Lower leg skin (tissue), 4 donors: ENCODE results near the gene THSD4. TPM values are rescaled to one million over a fixed set of nuclear protein-coding genes. Genes with fewer than 3 reads are reported as not detected.

ENCODE experiments used
- DNase-seq, 2 donors: peaks; one replicate each; pipeline ENCODE4 v3.0.0-alpha.2; 2019; ENCODE audit warnings: low spot score in 2 of 2
- H3K4me3 ChIP-seq: fragments of 200-600 bp; sonication (generic); 2 replicates; pipeline ENCODE4 v1.5.1; 2017; ENCODE audit warnings: mild to moderate bottlenecking, low read depth; ENCODE audit not compliant: poor library complexity, severe bottlenecking
- CTCF ChIP-seq, 3 donors: fragments of 450-650 bp; IDR thresholded peaks; one replicate each; pipeline ENCODE4 v1.5.1; 2016; ENCODE audit warnings: antibody characterized with exemption in 3 of 3, mild to moderate bottlenecking in 3 of 3, moderate library complexity in 2 of 3
- POLR2A ChIP-seq, 2 donors: fragments of 450-650 bp; IDR thresholded peaks; one replicate each; pipeline ENCODE4 v1.6.1; 2016 to 2017; ENCODE audit warnings: antibody characterized with exemption in 2 of 2, mild to moderate bottlenecking in 1 of 2, moderate library complexity in 1 of 2
- WGBS, 2 donors: methylation state at CpG; one replicate each; pipeline ENCODE4 v1.1.5; 2018; 5-methylcytosine and 5-hydroxymethylcytosine counted together
- intact Hi-C: fragments of 100-400 bp; cut with DNase I; formaldehyde crosslinking; loops from one replicate; pipeline ENCODE4 v1.15.0; 2023; ENCODE audit warnings: low total_unique reads
- total RNA-seq, 4 donors: library from RNA; depleted of rRNA; stranded (reverse); fragments of >200 nt; gene quantifications; one replicate each; pipeline ENCODE4 v1.1.0, GENCODE V29; 2016

Gene THSD4
- total RNA-seq, 4 donors from 2014 or later, result 9.3 to 39.2 (median 32.8) TPM

- WGBS, 2 donors, result 78 to 89% methylated on average over 4 of the region's 4 CpGs
- no peak overlapping the region for H3K4me3 ChIP-seq
- no peak for DNase-seq
- TF ChIP-seq POLR2A (IDR thresholded peaks at IDR 0.05) (no peak), CTCF (IDR thresholded peaks at IDR 0.05) (no peak)
- intact Hi-C loops, result no loop called here
Observed at GRCh38 chr15:71626596-71627088, 511.4 kb downstream of the THSD4 start.

GRCh38 chr15:71627188-71627587 lies 511.9 kb downstream of the THSD4 start:
- TF ChIP-seq CTCF (IDR thresholded peaks at IDR 0.05), result no peak
- no peak for TF ChIP-seq POLR2A (IDR thresholded peaks at IDR 0.05)
- intact Hi-C loops, result no loop called here
- no peak overlapping the region for H3K4me3 ChIP-seq
- WGBS, 2 donors, result 82 to 94% methylated on average over 2 of the region's 2 CpGs
- no peak for DNase-seq

GRCh38 chr15:71627604-71628003 lies 512.3 kb downstream of the THSD4 start:
- no peak overlapping the region for H3K4me3 ChIP-seq
- TF ChIP-seq POLR2A (IDR thresholded peaks at IDR 0.05) (no peak), CTCF (IDR thresholded peaks at IDR 0.05) (no peak)
- DNase-seq, result no peak
- WGBS, 2 donors, result 86 to 90% methylated on average over 3 of the region's 3 CpGs
- intact Hi-C loops, result no loop called here

GRCh38 chr15:71628988-71629770 lies 513.9 kb downstream of the THSD4 start:
- no peak for DNase-seq
- WGBS, 2 donors, result 87 to 91% methylated on average over 10 of the region's 11 CpGs
- H3K4me3 ChIP-seq, result no peak overlapping the region
- TF ChIP-seq POLR2A (IDR thresholded peaks at IDR 0.05) (no peak), CTCF (IDR thresholded peaks at IDR 0.05) (no peak)
- intact Hi-C loops, result no loop called here

- no peak for TF ChIP-seq CTCF (IDR thresholded peaks at IDR 0.05)
- TF ChIP-seq POLR2A (IDR thresholded peaks at IDR 0.05), result no peak
- H3K4me3 ChIP-seq, result no peak overlapping the region
- WGBS, 2 donors, result 52 to 60% methylated on average over 9 of the region's 9 CpGs
- no peak for DNase-seq
- intact Hi-C loops, result no loop called here
Observed at GRCh38 chr15:71629781-71630474, 514.7 kb downstream of the THSD4 start.
